Pancreas (tissue), 10 donors: ENCODE results near the gene CTTNBP2NL. TPM values are rescaled to one million over a fixed set of nuclear protein-coding genes. Genes with fewer than 3 reads are reported as not detected.
"Not testable (repeated sequence)": the region's sequence is repeated elsewhere in the genome, so short reads cannot be mapped to it uniquely, and the experiment has no call there.

Experiments used
- ATAC-seq, 4 donors: fragments of 200-7000 bp; cut with Tn5 transposase; one replicate each; pipeline versions ENCODE4 v1.8.0 to v1.9.1; 2020; ENCODE audit warnings: mild to moderate bottlenecking in 4 of 4, moderate library complexity in 4 of 4
- DNase-seq, 6 donors: peaks; one replicate each; pipeline ENCODE4 v3.0.0-alpha.2; 2020
- FAIRE-seq: peaks from 2 replicates; lab custom pipeline; 2012; peaks lifted over from hg19 to GRCh38; lab: Jason Lieb, UNC
- H3K27ac ChIP-seq, 4 donors: fragments of 200-600 bp; sonication (generic); 1 replicate in 3 of 4; 2 replicates in 1 of 4; pipeline versions ENCODE4 v1.5.0 to v1.8.0; 2020
- H3K27me3 ChIP-seq, 4 donors: fragments of 200-600 bp; one replicate each; pipeline ENCODE4 v1.8.0; 2021
- H3K36me3 ChIP-seq, 3 donors: fragments of 200-600 bp; sonication (generic) in 1 of 3; one replicate each; pipeline versions ENCODE4 v1.5.0 to v1.8.0; 2020 to 2021
- H3K4me1 ChIP-seq, 3 donors: fragments of 200-600 bp; one replicate each; pipeline ENCODE4 v1.8.0; 2021
- H3K4me3 ChIP-seq, 4 donors: fragments of 200-600 bp; sonication (generic) in 2 of 4; one replicate each; pipeline versions ENCODE4 v1.5.0 to v1.8.0; 2020 to 2021
- H3K9me3 ChIP-seq, 4 donors: fragments of 200-600 bp; one replicate each; pipeline ENCODE4 v1.8.0; 2021
- CTCF ChIP-seq, 4 donors: fragments of 200-600 bp; sonication (generic) in 3 of 4; IDR thresholded peaks; one replicate each; pipeline versions ENCODE4 v1.5.0 to v1.8.0; 2021; ENCODE audit warnings: antibody characterized with exemption in 4 of 4
- WGBS, 2 donors: extraction: QIAGEN DNeasy Blood & Tissue Kit; methylation state at CpG; one replicate each; pipeline ENCODE4 v1.1.7; 2013; 5-methylcytosine and 5-hydroxymethylcytosine counted together
- intact Hi-C, 3 donors: fragments of 100-400 bp; cut with DNase I; formaldehyde crosslinking; loops; one replicate each; pipeline versions ENCODE4 v1.11.1 to v1.14.2; 2022
- polyA plus RNA-seq, 2 donors: library from polyadenylated mRNA; stranded (reverse); fragments of 200-250 nt; gene quantifications; one replicate each; pipeline ENCODE4 v1.2.3, GENCODE V29; 2013
- total RNA-seq, 6 donors: library from RNA; stranded (reverse); fragmentation: NEBNext Ultra II Directional in 4 of 6; extraction: Animal tissue kit (Norgen Biotek cat#: 25700) in 4 of 6; gene quantifications; one replicate each; pipeline versions ENCODE4 v1.2.1 to v1.2.4, GENCODE V29; 2021 to 2023
- donor health status: healthy with polysubstance abuse.
- donor health status: DM: no; HTN: no; CAD: no; lungs with moderate emphysema.
- donor health status: DM: no; HTN: no; CAD: no.
- donor health status: control.
- donor health status: control.
- donor health status: Bipolar disorder and iron deficiency.
- donor health status: DM: yes; HTN: yes; CAD: no.
- donor health status: DM: no; HTN: no; CAD: no.
- donor health status: DM: no; HTN: no; CAD: no.
- donor health status: DM: yes; HTN: yes; CAD: no.

CTTNBP2NL gene
- total and polyA plus RNA-seq, 8 donors, result 2.8 to 24.0 (median 5.8) TPM

- no peaks in the 10 kb centered on the region for H3K36me3 ChIP-seq
- DNase-seq, result no peak
- no peak for ATAC-seq
- intact Hi-C loops, result no loop called here
- H3K27me3 ChIP-seq, result no peaks in the 10 kb centered on the region
- 88% methylated on average over 4 of the region's 4 CpGs for WGBS, 2 donors
- FAIRE-seq, result no peak
- H3K4me1 ChIP-seq, result peaks cover 0 to 28% (median 14%) of the 10 kb centered on the region in 3 donors
- no peak overlapping the region for H3K27ac ChIP-seq
- H3K9me3 ChIP-seq, result no peaks in the 10 kb centered on the region
- no peak overlapping the region for H3K4me3 ChIP-seq
- no peak for TF ChIP-seq CTCF (IDR thresholded peaks at IDR 0.05)
Measured at GRCh38 chr1:112399456-112399855, 3.4 kb downstream of the CTTNBP2NL start.

- 91 to 96% methylated on average over 6 of the region's 6 CpGs for WGBS, 2 donors
- FAIRE-seq, result not testable (repeated sequence)
Measured at GRCh38 chr1:112400706-112401105, 4.7 kb downstream of the CTTNBP2NL start.

GRCh38 chr1:112402682-112403643 is 6.9 kb downstream of the CTTNBP2NL start:
- Histone ChIP-seq H3K27ac (no peak overlapping the region), H3K4me1 (peaks cover 2 to 7% (median 6%) of the 10 kb centered on the region in 3 donors), H3K9me3 (no peaks in the 10 kb centered on the region), H3K27me3 (no peaks in the 10 kb centered on the region), H3K36me3 (no peaks in the 10 kb centered on the region), H3K4me3 (no peak overlapping the region)
- intact Hi-C loops, result no loop called here
- no peak for DNase-seq
- TF ChIP-seq CTCF (IDR thresholded peaks at IDR 0.05), result no peak
- WGBS, 2 donors, result 87 to 89% methylated on average over 5 of the region's 5 CpGs
- ATAC-seq, result no peak
- FAIRE-seq, result no peak

More at GRCh38 chr1:112400706-112401105, 4.7 kb downstream of the CTTNBP2NL start:
- H3K9me3 ChIP-seq, H3K27me3 ChIP-seq, H3K27ac ChIP-seq, H3K36me3 ChIP-seq, ATAC-seq, DNase-seq, H3K4me3 ChIP-seq, intact Hi-C loops: not testable (repeated sequence)
- H3K4me1 ChIP-seq, result peaks cover 0 to 16% (median 12%) of the 10 kb centered on the region in 3 donors

- FAIRE-seq, result no peak
- 75 to 88% methylated on average over 1 of the region's 1 CpG for WGBS, 2 donors
Measured at GRCh38 chr1:112406771-112407170, 10.8 kb downstream of the CTTNBP2NL start.

GRCh38 chr1:112409414-112409813 is 13.4 kb downstream of the CTTNBP2NL start:
- ATAC-seq (no peak), DNase-seq (no peak), FAIRE-seq (no peak)
- no peaks in the 10 kb centered on the region for H3K9me3 ChIP-seq
- TF ChIP-seq CTCF (IDR thresholded peaks at IDR 0.05), result no peak
- no peaks in the 10 kb centered on the region for H3K36me3 ChIP-seq
- H3K27ac ChIP-seq, result no peak overlapping the region
- WGBS, 2 donors, result 96% methylated on average over 2 of the region's 2 CpGs
- intact Hi-C loops, result no loop called here
- H3K4me3 ChIP-seq, result no peak overlapping the region
- no peaks in the 10 kb centered on the region for H3K27me3 ChIP-seq
- H3K4me1 ChIP-seq, result peaks cover 0 to 9% (median 4%) of the 10 kb centered on the region in 3 donors

More at GRCh38 chr1:112406771-112407170, 10.8 kb downstream of the CTTNBP2NL start:
- peaks cover 0 to 9% (median 4%) of the 10 kb centered on the region in 3 donors for H3K4me1 ChIP-seq
- H3K27ac ChIP-seq, result no peak overlapping the region
- TF ChIP-seq CTCF (IDR thresholded peaks at IDR 0.05), result no peak
- intact Hi-C loops, result no loop called here
- no peaks in the 10 kb centered on the region for H3K9me3 ChIP-seq
- no peak overlapping the region for H3K4me3 ChIP-seq
- no peak for ATAC-seq
- H3K27me3 ChIP-seq, result no peaks in the 10 kb centered on the region
- H3K36me3 ChIP-seq, result no peaks in the 10 kb centered on the region
- DNase-seq, result no peak
